ENCODE data around the gene CCDC160.

Gene CCDC160

GRCh38 chrX:134249241-134249640, 12.3 kb downstream of the CCDC160 start:
- Histone ChIP-seq H3K4me3 (ENCODE audit: insufficient read depth, low read length, poor library complexity, severe bottlenecking) (no peak overlapping the region), H4K20me1 (ENCODE audit: low read depth, low read length) (no peaks in the 10 kb centered on the region), H3F3A (ENCODE audit: insufficient read depth) (no peaks in the 10 kb centered on the region), H3K9me3 (ENCODE audit: insufficient read depth, low read length) (no peaks in the 10 kb centered on the region), H3K9me2 (replicated peaks; ENCODE audit: insufficient read depth, low read length) (no peaks in the 10 kb centered on the region), H3K9ac (ENCODE audit: low read length) (no peak overlapping the region), H3K27me3 (ENCODE audit: low read length) (no peaks in the 10 kb centered on the region), H3K27ac (ENCODE audit: low read depth, low read length) (no peak overlapping the region), H3K4me2 (ENCODE audit: low read depth, low read length, poor library complexity, severe bottlenecking) (no peak overlapping the region), H2AFZ (ENCODE audit: low read depth, low read length, severe bottlenecking) (no peak overlapping the region), H3K79me2 (ENCODE audit: insufficient read depth, low read length) (no peaks in the 10 kb centered on the region), H3K36me3 (ENCODE audit: low read length) (no peaks in the 10 kb centered on the region)
- TF ChIP-seq CTCF (IDR thresholded peaks at IDR 0.05; ENCODE audit: insufficient read depth, low read length, poor library complexity, severe bottlenecking) (no peak), EZH2phosphoT487 (conservative IDR thresholded peaks at IDR 0.05; ENCODE audit: low read length) (no peak)

GRCh38 chrX:134251241-134251640, 14.3 kb downstream of the CCDC160 start:
- no peak overlapping the region for H3K27ac ChIP-seq (ENCODE audit: low read depth, low read length)
- H3K9me2 ChIP-seq (replicated peaks; ENCODE audit: insufficient read depth, low read length) = no peaks in the 10 kb centered on the region
- no peaks in the 10 kb centered on the region for H3K9me3 ChIP-seq (ENCODE audit: insufficient read depth, low read length)
- no peaks in the 10 kb centered on the region for H3K36me3 ChIP-seq (ENCODE audit: low read length)
- no peak overlapping the region for H3K4me2 ChIP-seq (ENCODE audit: low read depth, low read length, poor library complexity, severe bottlenecking)
- no peaks in the 10 kb centered on the region for H4K20me1 ChIP-seq (ENCODE audit: low read depth, low read length)
- no peak overlapping the region for H3K9ac ChIP-seq (ENCODE audit: low read length)
- H3F3A ChIP-seq (ENCODE audit: insufficient read depth) = no peaks in the 10 kb centered on the region
- H3K4me3 ChIP-seq (ENCODE audit: insufficient read depth, low read length, poor library complexity, severe bottlenecking) = no peak overlapping the region
- TF ChIP-seq EZH2phosphoT487 (conservative IDR thresholded peaks at IDR 0.05; ENCODE audit: low read length) (no peak), CTCF (IDR thresholded peaks at IDR 0.05; ENCODE audit: insufficient read depth, low read length, poor library complexity, severe bottlenecking) (no peak)
- no peaks in the 10 kb centered on the region for H3K27me3 ChIP-seq (ENCODE audit: low read length)
- no peak overlapping the region for H2AFZ ChIP-seq (ENCODE audit: low read depth, low read length, severe bottlenecking)
- H3K79me2 ChIP-seq (ENCODE audit: insufficient read depth, low read length) = no peaks in the 10 kb centered on the region

DNA sequence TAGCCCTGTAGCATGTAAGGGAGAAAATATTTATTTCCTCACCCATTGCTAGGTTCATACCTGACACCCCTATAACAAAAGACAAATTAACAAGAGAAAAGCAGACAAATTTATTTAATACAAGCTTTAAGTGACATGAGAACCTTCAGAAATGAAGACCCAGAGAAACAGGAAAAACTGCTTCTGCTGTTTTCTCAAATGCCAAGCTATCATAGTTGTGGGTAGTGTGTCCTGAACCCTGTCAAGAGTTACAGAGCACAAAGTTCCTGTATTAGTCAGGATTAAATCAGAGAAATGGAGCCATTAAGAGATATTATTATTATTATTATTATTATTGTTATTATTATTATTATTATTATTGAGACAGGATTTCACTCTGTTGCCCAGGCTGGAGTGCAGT, 17.5 kb downstream of the CCDC160 start:
- H3K9me3 ChIP-seq (ENCODE audit: insufficient read depth, low read length) = no peaks in the 10 kb centered on the region
- TF ChIP-seq EZH2phosphoT487 (conservative IDR thresholded peaks at IDR 0.05; ENCODE audit: low read length) (no peak), CTCF (IDR thresholded peaks at IDR 0.05; ENCODE audit: insufficient read depth, low read length, poor library complexity, severe bottlenecking) (no peak)

More for the DNA sequence above, 17.5 kb downstream of the CCDC160 start:
- H3K9ac ChIP-seq (ENCODE audit: low read length) = no peak overlapping the region
- no peak overlapping the region for H2AFZ ChIP-seq (ENCODE audit: low read depth, low read length, severe bottlenecking)
- no peaks in the 10 kb centered on the region for H3K9me2 ChIP-seq (replicated peaks; ENCODE audit: insufficient read depth, low read length)
- H3K4me3 ChIP-seq (ENCODE audit: insufficient read depth, low read length, poor library complexity, severe bottlenecking) = no peak overlapping the region
- no peaks in the 10 kb centered on the region for H3F3A ChIP-seq (ENCODE audit: insufficient read depth)
- no peaks in the 10 kb centered on the region for H3K79me2 ChIP-seq (ENCODE audit: insufficient read depth, low read length)
- no peak overlapping the region for H3K27ac ChIP-seq (ENCODE audit: low read depth, low read length)
- H3K27me3 ChIP-seq (ENCODE audit: low read length) = no peaks in the 10 kb centered on the region
- H3K36me3 ChIP-seq (ENCODE audit: low read length) = no peaks in the 10 kb centered on the region
- no peak overlapping the region for H3K4me2 ChIP-seq (ENCODE audit: low read depth, low read length, poor library complexity, severe bottlenecking)
- no peaks in the 10 kb centered on the region for H4K20me1 ChIP-seq (ENCODE audit: low read depth, low read length)
